Measurements from ENCODE around the gene WDR89. TPM values are rescaled to one million over a fixed set of nuclear protein-coding genes. Genes with fewer than 3 reads are reported as not detected.

The WDR89 gene
- total RNA-seq, 2 donors from 2014 or later, result 3.4 to 4.2 TPM

DNA sequence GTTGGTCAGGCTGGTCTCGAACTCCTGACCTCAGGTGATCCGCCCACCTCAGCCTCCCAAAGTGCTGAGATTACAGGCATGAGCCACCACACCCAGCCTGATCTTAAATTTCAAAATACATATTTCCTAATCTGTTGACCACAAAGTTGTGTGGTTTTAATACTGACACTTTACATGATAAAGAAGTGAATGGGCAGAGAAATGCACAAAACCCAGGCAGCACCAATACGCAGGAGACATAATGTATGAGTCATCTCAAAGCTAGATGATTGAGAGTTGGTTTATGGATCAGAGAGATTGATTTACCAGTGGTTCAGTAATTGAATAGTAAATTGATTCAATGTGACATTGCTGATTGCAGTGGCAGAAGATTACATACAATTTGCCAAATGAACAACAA is 79.3 kb downstream of the WDR89 start:
- H3K36me3 ChIP-seq, result no peaks in the 10 kb centered on the region

DNA sequence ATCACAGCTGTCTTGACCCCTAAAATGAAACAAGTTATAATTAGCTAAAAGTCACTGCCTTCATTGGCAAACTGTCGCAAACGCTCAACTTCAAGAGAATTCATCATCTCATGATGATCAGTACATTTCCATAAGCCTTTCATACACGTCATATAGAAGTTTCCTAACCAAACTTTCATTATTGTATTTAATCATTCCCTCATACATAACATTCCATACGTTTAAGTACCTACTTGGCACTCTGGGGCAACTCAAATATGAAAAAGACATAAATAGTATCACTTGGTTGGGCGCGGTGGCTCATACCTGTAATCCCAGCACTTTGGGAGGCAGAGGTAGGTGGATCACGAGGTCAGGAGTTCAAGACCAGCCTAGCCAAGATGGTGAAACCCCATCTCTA is 86.1 kb downstream of the WDR89 start:
- H3K36me3 ChIP-seq, result no peaks in the 10 kb centered on the region
- H3K9me3 ChIP-seq, result no peaks in the 10 kb centered on the region
- no peaks in the 10 kb centered on the region for H3K27me3 ChIP-seq
- H3K4me3 ChIP-seq, result no peak overlapping the region
- TF ChIP-seq, protein P1, sequence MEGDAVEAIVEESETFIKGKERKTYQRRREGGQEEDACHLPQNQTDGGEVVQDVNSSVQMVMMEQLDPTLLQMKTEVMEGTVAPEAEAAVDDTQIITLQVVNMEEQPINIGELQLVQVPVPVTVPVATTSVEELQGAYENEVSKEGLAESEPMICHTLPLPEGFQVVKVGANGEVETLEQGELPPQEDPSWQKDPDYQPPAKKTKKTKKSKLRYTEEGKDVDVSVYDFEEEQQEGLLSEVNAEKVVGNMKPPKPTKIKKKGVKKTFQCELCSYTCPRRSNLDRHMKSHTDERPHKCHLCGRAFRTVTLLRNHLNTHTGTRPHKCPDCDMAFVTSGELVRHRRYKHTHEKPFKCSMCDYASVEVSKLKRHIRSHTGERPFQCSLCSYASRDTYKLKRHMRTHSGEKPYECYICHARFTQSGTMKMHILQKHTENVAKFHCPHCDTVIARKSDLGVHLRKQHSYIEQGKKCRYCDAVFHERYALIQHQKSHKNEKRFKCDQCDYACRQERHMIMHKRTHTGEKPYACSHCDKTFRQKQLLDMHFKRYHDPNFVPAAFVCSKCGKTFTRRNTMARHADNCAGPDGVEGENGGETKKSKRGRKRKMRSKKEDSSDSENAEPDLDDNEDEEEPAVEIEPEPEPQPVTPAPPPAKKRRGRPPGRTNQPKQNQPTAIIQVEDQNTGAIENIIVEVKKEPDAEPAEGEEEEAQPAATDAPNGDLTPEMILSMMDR (IDR thresholded peaks at IDR 0.05), result no peak
- H3K27ac ChIP-seq, result no peak overlapping the region
- H3K4me1 ChIP-seq, result no peaks in the 10 kb centered on the region
- no peak for DNase-seq (ENCODE audit: low spot score)

More for the DNA sequence above, 79.3 kb downstream of the WDR89 start:
- TF ChIP-seq, protein P1 (IDR thresholded peaks at IDR 0.05), result no peak
- no peaks in the 10 kb centered on the region for H3K9me3 ChIP-seq
- H3K4me3 ChIP-seq, result no peak overlapping the region
- no peak overlapping the region for H3K27ac ChIP-seq
- no peak for DNase-seq (ENCODE audit: low spot score)
- no peaks in the 10 kb centered on the region for H3K27me3 ChIP-seq
- no peaks in the 10 kb centered on the region for H3K4me1 ChIP-seq

DNA sequence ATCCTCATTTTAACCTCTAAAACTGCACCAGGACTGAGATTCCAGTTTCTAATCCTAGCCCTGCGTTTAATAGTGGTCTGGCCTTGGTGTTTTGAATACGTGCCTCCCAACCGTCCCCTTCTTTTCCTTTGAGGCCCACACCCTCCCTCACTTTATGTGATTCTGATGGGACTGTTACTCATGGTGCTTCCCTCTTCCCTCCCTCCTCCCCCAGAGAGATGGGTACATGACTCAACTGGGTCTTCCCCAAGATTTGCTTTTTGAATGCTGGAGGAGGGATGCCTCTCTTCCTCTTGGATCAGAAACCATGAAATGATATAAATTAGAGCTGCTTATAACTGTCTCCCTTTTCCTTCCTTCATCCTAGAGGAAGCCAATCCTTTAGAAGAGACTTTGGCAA is 90.3 kb downstream of the WDR89 start:
- H3K27me3 ChIP-seq, result no peaks in the 10 kb centered on the region
- TF ChIP-seq, protein P1 (IDR thresholded peaks at IDR 0.05), result no peak

DNA sequence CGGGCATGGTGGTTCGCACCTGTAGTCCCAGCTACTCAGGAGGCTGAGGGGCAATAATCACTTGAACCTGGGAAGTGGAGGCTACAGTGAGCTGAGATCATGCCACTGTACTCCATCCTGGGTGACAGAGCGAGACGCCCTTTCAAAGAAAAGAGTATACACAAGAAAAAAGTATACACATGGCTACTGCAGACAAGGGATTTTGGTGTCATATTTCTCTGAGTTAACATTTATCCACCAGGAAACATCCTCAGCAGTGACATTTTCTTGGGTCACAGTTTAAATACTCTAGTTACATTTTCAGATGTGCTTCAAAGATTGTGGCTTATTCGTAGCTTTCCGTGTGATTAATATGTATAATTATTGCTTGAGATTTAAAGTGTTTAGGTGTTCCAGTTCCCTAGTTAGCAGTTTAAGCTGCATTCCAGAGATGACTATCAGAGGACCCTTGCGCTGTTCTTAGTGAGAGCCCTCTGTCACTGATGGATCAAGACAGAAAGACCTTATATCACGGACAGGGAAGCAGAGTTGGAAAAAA is 93.8 kb downstream of the WDR89 start:
- H3K9me3 ChIP-seq, result no peaks in the 10 kb centered on the region
- no peak overlapping the region for H3K4me3 ChIP-seq
- H3K4me1 ChIP-seq, result peaks cover 0 to 9% of the 10 kb centered on the region in 2 donors
- no peaks in the 10 kb centered on the region for H3K27me3 ChIP-seq
- no peak overlapping the region for H3K27ac ChIP-seq
- DNase-seq (ENCODE audit: low spot score), result no peak
- no peaks in the 10 kb centered on the region for H3K36me3 ChIP-seq
- TF ChIP-seq, protein P1 (IDR thresholded peaks at IDR 0.05), result no peak

More for the DNA sequence above, 90.3 kb downstream of the WDR89 start:
- no peak for DNase-seq (ENCODE audit: low spot score)
- H3K36me3 ChIP-seq, result no peaks in the 10 kb centered on the region
- H3K9me3 ChIP-seq, result no peaks in the 10 kb centered on the region
- H3K4me3 ChIP-seq, result no peak overlapping the region
- no peaks in the 10 kb centered on the region for H3K4me1 ChIP-seq
- H3K27ac ChIP-seq, result no peak overlapping the region

Other genes starting within 250 kb of the WDR89 start
- 10 to 100 TPM; 17.3 to 18.7 TPM for gene PPP2R5E, start 98.5 kb downstream of the WDR89 start, total RNA-seq
- 1 to 10 TPM; 9.1 to 9.3 TPM for gene SGPP1, start 86.2 kb upstream of the WDR89 start, total RNA-seq
- 100 to 1,000 TPM; 149 to 202 TPM for gene SYNE2, start 211.1 kb upstream of the WDR89 start, total RNA-seq